Smooth muscle cell (in vitro differentiated cells): ENCODE data around the gene SLIRP. TPM values are rescaled to one million over a fixed set of nuclear protein-coding genes. Genes with fewer than 3 reads are reported as not detected.

Experiments
- DNase-seq: peaks from one replicate; lab custom pipeline; 2025; ENCODE audit not compliant: unreplicated experiment; lab: John Stamatoyannopoulos, UW
- H2AFZ ChIP-seq: fragments of 200-600 bp; sonication (generic); 2 replicates; pipeline ENCODE4 v1.6.0; 2016; ENCODE audit warnings: antibody characterized with exemption, low read depth, mild to moderate bottlenecking
- H3F3A ChIP-seq: fragments of 200-600 bp; sonication (generic); 2 replicates; pipeline ENCODE4 v1.6.0; 2017; ENCODE audit warnings: antibody characterized with exemption, low read depth
- H3K27ac ChIP-seq: fragments of 200-600 bp; sonication (generic); 2 replicates; pipeline ENCODE4 v1.5.1; 2016; ENCODE audit warnings: low read depth, mild to moderate bottlenecking
- H3K27me3 ChIP-seq: fragments of 200-600 bp; sonication (generic); 2 replicates; pipeline ENCODE4 v1.6.1; 2016; ENCODE audit warnings: low read depth, mild to moderate bottlenecking
- H3K36me3 ChIP-seq: fragments of 200-600 bp; sonication (generic); 2 replicates; pipeline ENCODE4 v1.5.1; 2016; ENCODE audit warnings: low read depth
- H3K4me1 ChIP-seq: fragments of 200-600 bp; sonication (generic); 2 replicates; pipeline ENCODE4 v1.5.1; 2016; ENCODE audit warnings: low read depth
- H3K4me2 ChIP-seq: fragments of 200-600 bp; sonication (generic); 2 replicates; pipeline ENCODE4 v1.6.0; 2016; ENCODE audit warnings: mild to moderate bottlenecking
- H3K4me3 ChIP-seq: fragments of 200-600 bp; sonication (generic); 2 replicates; pipeline ENCODE4 v1.5.1; 2016; ENCODE audit warnings: mild to moderate bottlenecking
- H3K79me2 ChIP-seq: fragments of 200-600 bp; sonication (generic); 2 replicates; pipeline ENCODE4 v1.6.0; 2016; ENCODE audit warnings: low read depth, mild to moderate bottlenecking
- H3K9ac ChIP-seq: fragments of 200-600 bp; sonication (generic); 2 replicates; pipeline ENCODE4 v1.6.0; 2016; ENCODE audit warnings: low read depth
- H3K9me3 ChIP-seq: fragments of 200-600 bp; sonication (generic); replicated peaks from 2 replicates; pipeline ENCODE4 v1.5.1; 2016; ENCODE audit warnings: low read depth
- H4K20me1 ChIP-seq: fragments of 200-600 bp; sonication (generic); 2 replicates; pipeline ENCODE4 v1.6.0; 2016; ENCODE audit warnings: low read depth
- WGBS: methylation state at CpG from one replicate; pipeline ENCODE4 v1.1.7; 2016; ENCODE audit warnings: low lambda C conversion rate; 5-methylcytosine and 5-hydroxymethylcytosine counted together
- polyA plus RNA-seq: library from polyadenylated mRNA; unstranded; fragments of >200 nt; fragmentation: Nextera tagmentation; extraction: Ambion mirVana; gene quantifications from 2 replicates; pipeline ENCODE4 v1.2.1, GENCODE V29; 2016
- total RNA-seq: library from RNA; depleted of rRNA; stranded (reverse); fragments of >200 nt; gene quantifications from 2 replicates; pipeline ENCODE4 v1.2.3, GENCODE V29; 2014
- TF ChIP-seq, protein P1 (sequence below): fragments of 200-600 bp; sonication (generic); IDR thresholded peaks from 2 replicates; pipeline ENCODE4 v1.5.1; 2017; ENCODE audit warnings: borderline replicate concordance, mild to moderate bottlenecking, antibody characterized with exemption; ENCODE audit not compliant: insufficient read depth, poor library complexity, severe bottlenecking

SLIRP gene
- total and polyA plus RNA-seq, 2 experiments from 2014 or later = 577 to 735 TPM

GRCh38 chr14:77763978-77764377 lies 56.1 kb downstream of the SLIRP start:
- Histone ChIP-seq H3K36me3 (no peaks in the 10 kb centered on the region), H3K4me2 (no peak overlapping the region), H3K4me1 (peaks cover 7% of the 10 kb centered on the region), H3K4me3 (no peak overlapping the region), H3K9me3 (no peaks in the 10 kb centered on the region), H3K27me3 (no peaks in the 10 kb centered on the region), H3K79me2 (peaks cover 15% of the 10 kb centered on the region), H3F3A (no peaks in the 10 kb centered on the region), H3K9ac (no peak overlapping the region), H2AFZ (no peak overlapping the region), H3K27ac (no peak overlapping the region), H4K20me1 (peaks cover 11% of the 10 kb centered on the region)
- DNase-seq = no peak
- 77% methylated on average over 3 of the region's 3 CpGs for WGBS
- TF ChIP-seq, protein P1, sequence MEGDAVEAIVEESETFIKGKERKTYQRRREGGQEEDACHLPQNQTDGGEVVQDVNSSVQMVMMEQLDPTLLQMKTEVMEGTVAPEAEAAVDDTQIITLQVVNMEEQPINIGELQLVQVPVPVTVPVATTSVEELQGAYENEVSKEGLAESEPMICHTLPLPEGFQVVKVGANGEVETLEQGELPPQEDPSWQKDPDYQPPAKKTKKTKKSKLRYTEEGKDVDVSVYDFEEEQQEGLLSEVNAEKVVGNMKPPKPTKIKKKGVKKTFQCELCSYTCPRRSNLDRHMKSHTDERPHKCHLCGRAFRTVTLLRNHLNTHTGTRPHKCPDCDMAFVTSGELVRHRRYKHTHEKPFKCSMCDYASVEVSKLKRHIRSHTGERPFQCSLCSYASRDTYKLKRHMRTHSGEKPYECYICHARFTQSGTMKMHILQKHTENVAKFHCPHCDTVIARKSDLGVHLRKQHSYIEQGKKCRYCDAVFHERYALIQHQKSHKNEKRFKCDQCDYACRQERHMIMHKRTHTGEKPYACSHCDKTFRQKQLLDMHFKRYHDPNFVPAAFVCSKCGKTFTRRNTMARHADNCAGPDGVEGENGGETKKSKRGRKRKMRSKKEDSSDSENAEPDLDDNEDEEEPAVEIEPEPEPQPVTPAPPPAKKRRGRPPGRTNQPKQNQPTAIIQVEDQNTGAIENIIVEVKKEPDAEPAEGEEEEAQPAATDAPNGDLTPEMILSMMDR = no peak

Other genes starting within 250 kb of the SLIRP start
- gene ISM2, start 209.3 kb upstream of the SLIRP start, total RNA-seq = 2.1 and 2.7 TPM in 2 replicates
- 0.57 and 0.78 TPM in 2 replicates for gene ISM2, start 209.3 kb upstream of the SLIRP start, polyA plus RNA-seq
- 24.8 and 36.2 TPM in 2 replicates for gene SPTLC2, start 91.5 kb upstream of the SLIRP start, total RNA-seq
- gene SPTLC2, start 91.5 kb upstream of the SLIRP start, polyA plus RNA-seq = 21.8 and 23.4 TPM in 2 replicates
- gene ALKBH1, start 80 bp upstream of the SLIRP start, total RNA-seq = 15.0 and 18.7 TPM in 2 replicates
- 11.3 and 12.9 TPM in 2 replicates for gene ALKBH1, start 80 bp upstream of the SLIRP start, polyA plus RNA-seq
- 51.6 and 88.2 TPM in 2 replicates for gene SNW1, start 53.1 kb downstream of the SLIRP start, total RNA-seq
- 58.4 and 70.1 TPM in 2 replicates for gene SNW1, start 53.1 kb downstream of the SLIRP start, polyA plus RNA-seq
- 4.5 and 5.1 TPM in 2 replicates for gene ADCK1, start 92.0 kb downstream of the SLIRP start, total RNA-seq
- gene ADCK1, start 92.0 kb downstream of the SLIRP start, polyA plus RNA-seq = 4.2 and 7.0 TPM in 2 replicates